Suprapubic skin (tissue), 3 donors: ENCODE results near the gene COG3.

Experiments used
- POLR2A ChIP-seq, 2 donors: fragments of 450-650 bp; IDR thresholded peaks; one replicate each; pipeline ENCODE4 v1.6.1; 2017; ENCODE audit warnings: antibody characterized with exemption in 2 of 2, mild to moderate bottlenecking in 2 of 2, moderate library complexity in 2 of 2
- TF ChIP-seq, protein P1 (sequence below), 2 donors: fragments of 200-600 bp in 1 of 2; fragments of 450-650 bp in 1 of 2; sonication (generic) in 1 of 2; IDR thresholded peaks; one replicate each; pipeline ENCODE4 v1.5.1; 2016 to 2019; ENCODE audit warnings: antibody characterized with exemption in 2 of 2, mild to moderate bottlenecking in 1 of 2, moderate library complexity in 1 of 2

DNA sequence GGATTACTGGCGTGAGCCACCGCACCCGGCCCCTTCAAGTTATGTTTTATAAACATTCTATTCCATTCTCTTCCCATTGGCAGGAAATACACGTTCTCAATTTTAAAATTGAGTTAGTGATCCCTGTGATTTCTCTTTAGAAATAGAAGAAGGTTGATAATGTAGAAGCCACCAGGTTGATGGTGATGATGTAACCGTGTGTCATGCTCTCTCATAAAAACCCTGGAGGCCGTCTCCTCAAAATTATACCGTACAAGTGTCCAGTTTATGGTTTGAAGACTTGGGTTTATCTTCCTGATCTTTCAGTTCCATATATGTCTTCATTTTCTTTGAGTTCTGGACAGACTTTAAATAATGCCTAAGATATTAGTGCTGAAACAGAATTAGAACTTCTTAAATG is 32.2 kb downstream of the COG3 start:
- TF ChIP-seq, protein P1, sequence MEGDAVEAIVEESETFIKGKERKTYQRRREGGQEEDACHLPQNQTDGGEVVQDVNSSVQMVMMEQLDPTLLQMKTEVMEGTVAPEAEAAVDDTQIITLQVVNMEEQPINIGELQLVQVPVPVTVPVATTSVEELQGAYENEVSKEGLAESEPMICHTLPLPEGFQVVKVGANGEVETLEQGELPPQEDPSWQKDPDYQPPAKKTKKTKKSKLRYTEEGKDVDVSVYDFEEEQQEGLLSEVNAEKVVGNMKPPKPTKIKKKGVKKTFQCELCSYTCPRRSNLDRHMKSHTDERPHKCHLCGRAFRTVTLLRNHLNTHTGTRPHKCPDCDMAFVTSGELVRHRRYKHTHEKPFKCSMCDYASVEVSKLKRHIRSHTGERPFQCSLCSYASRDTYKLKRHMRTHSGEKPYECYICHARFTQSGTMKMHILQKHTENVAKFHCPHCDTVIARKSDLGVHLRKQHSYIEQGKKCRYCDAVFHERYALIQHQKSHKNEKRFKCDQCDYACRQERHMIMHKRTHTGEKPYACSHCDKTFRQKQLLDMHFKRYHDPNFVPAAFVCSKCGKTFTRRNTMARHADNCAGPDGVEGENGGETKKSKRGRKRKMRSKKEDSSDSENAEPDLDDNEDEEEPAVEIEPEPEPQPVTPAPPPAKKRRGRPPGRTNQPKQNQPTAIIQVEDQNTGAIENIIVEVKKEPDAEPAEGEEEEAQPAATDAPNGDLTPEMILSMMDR (IDR thresholded peaks at IDR 0.05): no peak
- no peak for TF ChIP-seq POLR2A (IDR thresholded peaks at IDR 0.05)
